H1 (cell line): ENCODE data around the gene YLPM1. TPM values are rescaled to one million over a fixed set of nuclear protein-coding genes. Genes with fewer than 3 reads are reported as not detected.

Experiments used
- CTCF ChIA-PET: fragments of 300-600 bp; sonication (Branson Sonifier 250); formaldehyde crosslinking; loops from one replicate; lab custom pipeline; 2021; ENCODE audit not compliant: partially characterized antibody; lab: Charles Lee
- POLR2A ChIA-PET: fragments of 300-600 bp; sonication (Branson Sonifier 250); formaldehyde crosslinking; loops from one replicate; lab custom pipeline; 2021; ENCODE audit warnings: inconsistent platforms; ENCODE audit not compliant: partially characterized antibody; lab: Charles Lee
- DNase-seq, 2 experiments: peaks; one replicate each; pipeline versions ENCODE4 v3.0.0 to v3.0.0-alpha.2; 2010 to 2022; ENCODE audit warnings: low spot score in 2 of 2, low read depth in 1 of 2, mixed read lengths in 1 of 2
- FAIRE-seq: peaks from 2 replicates; lab custom pipeline; 2011; peaks lifted over from hg19 to GRCh38; lab: Jason Lieb, UNC
- H2AFZ ChIP-seq: 2 replicates; pipeline ENCODE4 v1.8.1; 2012; ENCODE audit warnings: low read length, inconsistent platforms
- H2AK5ac ChIP-seq: 2 replicates; pipeline ENCODE4 v1.6.1; 2013; ENCODE audit warnings: low read depth, low read length
- H2BK120ac ChIP-seq: replicated peaks from 2 replicates; pipeline ENCODE3; 2013; ENCODE audit warnings: low read depth, low read length, inconsistent platforms
- H2BK12ac ChIP-seq: 2 replicates; pipeline ENCODE4 v1.6.1; 2013; ENCODE audit warnings: low read depth, low read length
- H2BK15ac ChIP-seq: 2 replicates; pipeline ENCODE4 v1.6.1; 2013; ENCODE audit warnings: low read length
- H2BK20ac ChIP-seq: 2 replicates; pipeline ENCODE4 v1.6.1; 2013; ENCODE audit warnings: low read length
- H2BK5ac ChIP-seq: 2 replicates; pipeline ENCODE4 v1.6.1; 2013; ENCODE audit warnings: low read depth, low read length
- H3K14ac ChIP-seq: 2 replicates; pipeline ENCODE4 v1.6.1; 2013; ENCODE audit warnings: inconsistent platforms; ENCODE audit not compliant: insufficient read length
- H3K18ac ChIP-seq: 2 replicates; pipeline ENCODE4 v1.6.1; 2013; ENCODE audit warnings: low read length; ENCODE audit errors: extremely low read depth
- H3K23ac ChIP-seq: 2 replicates; pipeline ENCODE4 v1.6.1; 2013; ENCODE audit warnings: inconsistent platforms; ENCODE audit not compliant: insufficient read length
- H3K23me2 ChIP-seq: 2 replicates; pipeline ENCODE4 v1.6.1; 2013; ENCODE audit warnings: low read depth, low read length
- H3K27ac ChIP-seq: 2 replicates; pipeline ENCODE4 v1.6.1; 2011; ENCODE audit warnings: low read depth, low read length, inconsistent platforms
- H3K27me3 ChIP-seq, 4 experiments: replicated peaks in 1 of 4; 1 replicate in 1 of 4; 2 replicates in 3 of 4; pipeline versions ENCODE4 v1.6.1 to v1.8.1; 2011 to 2013; ENCODE audit warnings: low read length in 3 of 4, mild to moderate bottlenecking in 3 of 4, inconsistent platforms in 2 of 4, mixed read lengths in 2 of 4, moderate library complexity in 1 of 4; ENCODE audit not compliant: control insufficient read depth in 3 of 4, insufficient read depth in 3 of 4; ENCODE audit errors: extremely low read depth in 1 of 4
- H3K36me3 ChIP-seq, 4 experiments: 2 replicates each; pipeline versions ENCODE4 v1.6.1 to v1.8.1; 2011 to 2013; ENCODE audit warnings: mild to moderate bottlenecking in 4 of 4, low read length in 3 of 4, moderate library complexity in 2 of 4, control low read depth in 1 of 4, inconsistent platforms in 1 of 4; ENCODE audit not compliant: insufficient read depth in 4 of 4, control insufficient read depth in 2 of 4
- H3K4ac ChIP-seq: replicated peaks from 2 replicates; pipeline ENCODE3; 2013; ENCODE audit warnings: low read length, low read depth, mixed read lengths, inconsistent platforms; ENCODE audit not compliant: insufficient read length
- H3K4me1 ChIP-seq, 4 experiments: replicated peaks in 1 of 4; 1 replicate in 1 of 4; 2 replicates in 3 of 4; pipeline versions ENCODE4 v1.6.1 to v1.8.1; 2011 to 2013; ENCODE audit warnings: low read length in 3 of 4, inconsistent platforms in 2 of 4, mixed read lengths in 1 of 4; ENCODE audit not compliant: insufficient read depth in 4 of 4, control insufficient read depth in 3 of 4
- H3K4me2 ChIP-seq, 2 experiments: 2 replicates each; pipeline versions ENCODE4 v1.6.1 to v1.8.1; 2011 to 2013; ENCODE audit warnings: low read depth in 2 of 2, low read length in 2 of 2, control low read depth in 1 of 2, inconsistent platforms in 1 of 2, mild to moderate bottlenecking in 1 of 2; ENCODE audit not compliant: insufficient read depth in 1 of 2
- H3K4me3 ChIP-seq, 4 experiments: fragments of 200-600, 300-600 bp in 1 of 4; sonication (generic), shearing (Covaris generic), sonication (Bioruptor Twin) in 1 of 4; 2 replicates each; pipeline versions ENCODE4 v1.5.1 to v1.8.1; 2011 to 2016; ENCODE audit warnings: low read length in 4 of 4, low read depth in 3 of 4, control low read depth in 2 of 4, inconsistent platforms in 2 of 4, mild to moderate bottlenecking in 2 of 4, mixed read lengths in 1 of 4, moderate library complexity in 1 of 4; ENCODE audit not compliant: insufficient read depth in 2 of 4; ENCODE audit errors: extremely low read depth in 1 of 4
- H3K56ac ChIP-seq: replicated peaks from 2 replicates; pipeline ENCODE3; 2013; ENCODE audit warnings: low read depth, mild to moderate bottlenecking, mixed read lengths, low read length, inconsistent platforms; ENCODE audit not compliant: insufficient read length
- H3K79me1 ChIP-seq: 2 replicates; pipeline ENCODE4 v1.6.1; 2013; ENCODE audit warnings: low read depth, low read length, control low read depth
- H3K79me2 ChIP-seq, 2 experiments: 2 replicates each; pipeline versions ENCODE4 v1.6.1 to v1.8.1; 2012 to 2013; ENCODE audit warnings: low read length in 2 of 2, mild to moderate bottlenecking in 2 of 2, inconsistent platforms in 1 of 2; ENCODE audit not compliant: insufficient read depth in 2 of 2, control insufficient read depth in 1 of 2
- H3K9ac ChIP-seq, 4 experiments: replicated peaks in 1 of 4; 1 replicate in 1 of 4; 2 replicates in 3 of 4; pipeline versions ENCODE4 v1.6.1 to v1.8.1; 2011 to 2013; ENCODE audit warnings: low read depth in 3 of 4, low read length in 3 of 4, control low read depth in 2 of 4, mild to moderate bottlenecking in 2 of 4, moderate library complexity in 2 of 4, inconsistent platforms in 1 of 4; ENCODE audit errors: extremely low read depth in 1 of 4
- H3K9me3 ChIP-seq, 2 experiments: 2 replicates each; pipeline versions ENCODE4 v1.6.1 to v1.8.1; 2012 to 2013; ENCODE audit warnings: mild to moderate bottlenecking in 2 of 2, moderate library complexity in 2 of 2, control low read depth in 1 of 2, inconsistent platforms in 1 of 2, low read depth in 1 of 2, low read length in 1 of 2, mixed read lengths in 1 of 2; ENCODE audit not compliant: insufficient read depth in 2 of 2
- H4K20me1 ChIP-seq, 2 experiments: replicated peaks in 1 of 2; 2 replicates each; pipeline versions ENCODE3 to v1.8.1; 2011 to 2013; ENCODE audit warnings: inconsistent platforms in 2 of 2, low read length in 2 of 2, mild to moderate bottlenecking in 1 of 2; ENCODE audit not compliant: insufficient read depth in 2 of 2, control insufficient read depth in 1 of 2
- H4K5ac ChIP-seq: 2 replicates; pipeline ENCODE4 v1.6.1; 2013; ENCODE audit warnings: low read length, low read depth, mixed read lengths, inconsistent platforms; ENCODE audit not compliant: insufficient read length
- H4K8ac ChIP-seq: 2 replicates; pipeline ENCODE4 v1.8.0; 2013; ENCODE audit warnings: mild to moderate bottlenecking, moderate library complexity, low read length, inconsistent platforms; ENCODE audit not compliant: insufficient read depth; ENCODE audit errors: extremely low read depth
- H4K91ac ChIP-seq: replicated peaks from 2 replicates; pipeline ENCODE3; 2013; ENCODE audit warnings: low read length, mixed read lengths, inconsistent platforms; ENCODE audit not compliant: insufficient read length
- EGR1 ChIP-seq: IDR thresholded peaks from 2 replicates; pipeline ENCODE4 v1.6.1; 2011; ENCODE audit warnings: low read depth, low read length, borderline replicate concordance
- POU5F1 ChIP-seq: IDR thresholded peaks from 2 replicates; pipeline ENCODE4 v1.6.1; 2011; ENCODE audit warnings: low read depth, mild to moderate bottlenecking, low read length, moderate library complexity
- SIN3A ChIP-seq, 2 experiments: IDR thresholded peaks in 1 of 2; conservative IDR thresholded peaks in 1 of 2; 2 replicates each; pipeline ENCODE4 v1.6.1; 2011 to 2012; ENCODE audit warnings: low read length in 2 of 2, improper control_type of control experiment in 1 of 2, low read depth in 1 of 2, mild to moderate bottlenecking in 1 of 2
- SIX5 ChIP-seq: IDR thresholded peaks from 2 replicates; pipeline ENCODE4 v1.6.1; 2011; ENCODE audit warnings: mild to moderate bottlenecking, low read depth, low read length
- TBP ChIP-seq: IDR thresholded peaks from 2 replicates; pipeline ENCODE4 v1.6.1; 2011; ENCODE audit warnings: low read depth, low read length, improper control_type of control experiment
- WGBS, 2 experiments: shearing (Covaris generic) in 1 of 2; methylation state at CpG; one replicate each; pipeline versions ENCODE4 v1.1.6 to v1.1.7; 2013 to 2015; ENCODE audit warnings: low lambda C conversion rate in 2 of 2, mixed read lengths in 2 of 2, inconsistent platforms in 1 of 2, low coverage in 1 of 2, missing lambda C conversion rate in 1 of 2; ENCODE audit not compliant: insufficient replicate concordance in 2 of 2, insufficient coverage in 1 of 2, insufficient read length in 1 of 2; ENCODE audit errors: extremely low coverage in 1 of 2, missing lambda C conversion rate in 1 of 2; 5-methylcytosine and 5-hydroxymethylcytosine counted together
- polyA plus RNA-seq, 7 experiments: library from polyadenylated mRNA; depleted of rRNA in 3 of 7; stranded (reverse) in 5 of 7; unstranded in 2 of 7; fragments of >200 nt in 5 of 7; fragments of 200-250 nt in 2 of 7; gene quantifications; 1 replicate in 5 of 7; 2 replicates in 1 of 7; 4 replicates in 1 of 7; pipeline versions ENCODE4 v1.2.1 to v1.2.3, GENCODE V29; 2011 to 2013; ENCODE audit warnings: missing spikeins in 2 of 7, mixed read lengths in 2 of 7
- total RNA-seq: library from RNA; stranded (reverse); fragmentation: NEBNext Ultra II Directional; extraction: Animal tissue kit (Norgen Biotek cat#: 25700); gene quantifications from 2 replicates; pipeline ENCODE4 v1.2.1, GENCODE V29; 2021

Gene YLPM1
- total and polyA plus RNA-seq, 2 of the 8 experiments (the other 6 are each of a cell fraction or from before 2014, with no cell fraction given) = 13.5 to 71.7 TPM

DNA sequence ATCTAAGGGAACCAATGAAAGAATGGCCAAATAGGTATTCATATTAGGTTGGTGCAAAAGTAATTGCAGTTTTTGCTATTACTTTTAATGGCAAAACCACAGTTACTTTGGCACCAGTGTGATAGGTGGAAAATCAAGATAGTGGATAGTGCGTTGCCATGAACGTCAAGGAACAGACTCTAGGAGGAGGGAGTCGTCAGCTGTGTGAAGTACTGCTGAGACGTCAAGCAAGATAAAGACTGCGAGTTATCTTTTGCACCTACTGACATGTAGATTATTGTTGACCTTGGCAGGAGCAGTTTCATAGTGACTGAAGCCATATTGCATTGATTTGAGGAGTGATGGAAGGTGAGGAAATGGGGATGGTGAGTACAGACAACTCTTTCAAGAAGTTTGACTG lies 8.3 kb downstream of the YLPM1 start:
- Histone ChIP-seq H3K27ac (no peak overlapping the region), H2BK15ac (no peak overlapping the region), H2BK120ac (no peak overlapping the region), H3K9me3 (no peaks in the 10 kb centered on the region), H4K91ac (no peak overlapping the region), H4K8ac (no peak overlapping the region), H3K14ac (no peak overlapping the region), H2BK5ac (no peak overlapping the region), H3K79me1 (no peaks in the 10 kb centered on the region; the same call in 1 of the 2 replicates), H3K4me1 (no peaks in the 10 kb centered on the region; a peak in 1 of 7 replicates), H3K4ac (no peak overlapping the region), H3K27me3 (no peaks in the 10 kb centered on the region), H4K20me1 (peaks cover 10 to 18% of the 10 kb centered on the region in 2 experiments), H3K23me2 (no peaks in the 10 kb centered on the region), H2BK20ac (no peak overlapping the region), H3K79me2 (peaks cover 7 to 88% of the 10 kb centered on the region in 2 experiments), H3K23ac (no peak overlapping the region), H3K4me3 (no peak overlapping the region), H3K9ac (no peak overlapping the region), H4K5ac (no peak overlapping the region), H2BK12ac (no peak overlapping the region), H3K56ac (no peak overlapping the region), H3K4me2 (no peak overlapping the region), H3K18ac (no peak overlapping the region), H3K36me3 (peaks cover 0 to 6% (median 2%) of the 10 kb centered on the region in 4 experiments; a peak in 4 of 8 replicates), H2AFZ (no peak overlapping the region), H2AK5ac (no peak overlapping the region)
- FAIRE-seq (no peak), DNase-seq (no peak)
- whole genome bisulfite sequencing, 2 experiments = 89% methylated on average over 5 of the region's 5 CpGs; no CpG with 5 or more reads in 1 of the 2 experiments
- ChIA-PET POLR2A (interaction anchor here (0.9 to 1.3 kb wide), 2 partner anchors 8 to 22 kb away, joined by 3 to 5 read pairs; partner anchors contain the start of gene YLPM1), CTCF (interaction anchor here (1.0 to 1.4 kb wide), 2 partner anchors 13 to 104 kb away, joined by 3 read pairs; no protein-coding TSS in a partner anchor)
- TF ChIP-seq TBP = no peak
- TF ChIP-seq SIN3A (conservative IDR thresholded peaks at IDR 0.05 in 1 of 2, IDR thresholded peaks at IDR 0.05 in 1 of 2; ENCODE audit: low read depth in 1 of 2, low read length in 2 of 2) = no peak
- TF ChIP-seq POU5F1 = no peak
- TF ChIP-seq SIX5 = no peak
- TF ChIP-seq EGR1 = no peak
